Cortex of kidney (tissue), 1 donor: ENCODE data around the gene THAP12.

ENCODE experiments used
- DNase-seq: peaks from one replicate; lab custom pipeline; 2025; lab: John Stamatoyannopoulos, UW

THAP12 gene

DNA sequence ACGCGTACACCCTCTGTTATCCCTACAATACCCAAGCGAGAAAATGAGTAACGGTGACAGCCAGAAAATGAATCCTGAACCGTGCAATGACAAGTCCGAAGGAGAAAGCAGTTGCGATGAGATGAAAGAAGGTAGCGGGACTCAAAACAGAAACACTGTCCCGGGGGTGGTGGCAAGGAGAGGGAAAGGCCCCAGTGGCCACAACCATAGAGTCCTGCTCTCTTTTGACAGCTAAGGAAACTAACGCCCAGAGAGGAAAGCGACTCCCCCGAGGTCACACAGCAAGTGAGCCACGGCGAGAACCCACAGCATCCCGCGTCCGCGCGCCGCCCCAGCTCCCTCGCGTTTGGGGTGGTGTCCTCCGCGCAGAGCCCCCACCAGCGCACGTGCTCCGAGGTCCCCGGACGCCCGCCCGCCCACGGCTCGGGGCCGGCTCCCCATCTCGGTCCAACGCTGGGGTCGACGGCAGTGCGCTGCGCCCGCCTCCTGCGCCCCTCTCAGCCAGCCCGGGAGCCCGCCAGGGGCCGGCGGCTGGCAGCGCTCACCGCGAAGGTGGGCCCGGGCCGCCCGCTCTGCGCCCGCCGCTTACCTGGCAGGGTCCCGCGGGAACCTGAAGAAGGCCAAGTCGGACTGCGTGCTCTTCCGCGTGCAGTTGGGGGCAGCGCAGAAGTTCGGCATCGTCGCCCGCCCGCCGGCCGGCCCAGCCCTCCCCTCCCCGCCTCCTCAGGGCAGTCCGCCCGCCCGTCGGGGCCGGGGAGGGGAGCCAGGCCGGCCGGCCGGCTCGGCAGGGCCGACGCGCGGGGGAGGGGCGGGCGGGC, 564 bp downstream of the THAP12 start:
- DNase-seq, result no peak

DNA sequence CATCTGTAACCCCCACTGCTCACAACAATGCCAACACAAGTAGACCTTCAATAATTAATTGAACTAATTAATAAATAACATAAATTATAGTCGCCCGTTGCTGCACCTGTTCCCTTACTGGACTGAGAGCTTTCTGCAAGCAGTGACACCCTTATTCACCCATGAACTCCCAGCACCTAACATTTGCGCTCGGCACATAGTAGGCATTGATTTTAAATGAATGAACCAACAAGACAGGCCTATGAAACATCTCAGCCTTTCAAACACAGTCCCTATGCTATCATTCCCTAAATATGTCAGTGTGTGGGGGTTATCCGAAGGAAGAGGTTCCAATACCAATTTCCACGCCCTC, 1.1 kb downstream of the THAP12 start:
- DNase-seq, result no peak

DNA sequence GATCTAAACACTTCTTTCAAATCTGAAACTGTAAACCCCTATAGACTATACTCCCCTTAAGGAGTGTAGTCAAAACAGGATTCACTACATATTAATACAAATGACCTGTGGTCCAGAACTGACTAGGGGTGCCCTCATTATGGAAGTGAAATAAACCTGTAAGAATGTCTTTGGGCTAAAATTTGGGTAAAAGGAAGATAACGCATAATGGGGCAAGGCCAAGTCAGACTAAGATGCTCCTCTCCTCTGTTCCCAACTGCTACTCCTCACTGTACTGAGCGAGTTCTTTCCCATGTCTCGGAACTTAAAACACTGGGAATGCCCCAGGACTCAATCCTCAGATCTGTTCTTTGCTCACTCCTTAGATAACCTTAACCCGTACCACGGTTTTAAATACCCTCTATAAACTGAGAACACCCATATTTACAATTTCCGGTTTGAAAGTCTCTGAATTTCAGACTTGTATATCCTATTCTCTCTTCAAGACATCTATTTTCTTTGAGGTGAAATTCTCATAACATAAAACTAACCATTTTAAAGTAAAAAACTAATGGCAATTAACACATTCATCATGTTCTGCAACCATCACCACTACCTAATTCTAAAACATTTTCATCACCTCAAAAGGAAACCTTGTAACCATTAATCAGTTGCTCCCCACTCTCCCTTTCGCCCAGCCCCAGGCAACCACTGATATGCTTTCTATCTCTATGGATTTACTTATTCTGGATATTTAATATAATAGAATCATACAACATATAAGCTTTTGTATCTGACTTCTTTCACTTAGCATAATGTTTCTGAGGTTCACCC, 4.0 kb downstream of the THAP12 start:
- DNase-seq, result no peak

DNA sequence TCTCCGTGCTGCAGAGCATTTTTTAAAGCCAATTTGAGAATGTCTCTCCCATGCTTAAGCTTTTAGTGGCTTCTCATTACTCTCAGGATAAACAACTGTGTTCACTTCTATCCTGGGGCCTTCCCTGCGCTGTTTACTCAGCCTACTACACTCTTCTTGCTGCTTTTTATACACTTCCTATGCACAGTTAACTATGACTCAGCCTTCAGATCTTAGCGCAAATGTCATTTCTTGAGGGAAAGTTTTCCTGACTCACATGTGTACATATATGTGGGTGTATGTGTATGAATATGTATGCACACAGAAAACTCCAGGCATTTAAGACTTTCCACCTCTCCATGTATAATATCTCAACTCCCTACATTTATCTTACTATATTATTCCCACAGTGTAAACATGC, 9.8 kb downstream of the THAP12 start:
- DNase-seq, result no peak

DNA sequence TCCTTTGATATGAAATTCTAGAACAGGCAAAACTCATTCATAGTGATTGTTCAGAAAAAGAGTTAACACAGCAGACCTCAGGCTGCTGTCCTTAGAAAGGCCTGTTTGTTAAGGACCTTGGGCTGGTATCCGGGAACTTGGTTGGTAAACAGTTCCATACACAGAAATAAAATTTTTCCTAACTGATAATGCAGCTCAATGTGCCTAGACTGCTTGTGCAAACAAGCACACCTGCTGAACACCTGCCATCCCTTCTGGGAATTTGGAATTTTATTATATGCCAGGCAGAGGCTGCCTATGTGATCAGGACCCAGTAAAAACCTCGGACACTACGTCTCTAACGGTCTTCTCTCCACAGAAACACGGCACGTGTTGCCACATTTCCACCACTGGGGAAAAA, 11.5 kb downstream of the THAP12 start:
- no peak for DNase-seq

DNA sequence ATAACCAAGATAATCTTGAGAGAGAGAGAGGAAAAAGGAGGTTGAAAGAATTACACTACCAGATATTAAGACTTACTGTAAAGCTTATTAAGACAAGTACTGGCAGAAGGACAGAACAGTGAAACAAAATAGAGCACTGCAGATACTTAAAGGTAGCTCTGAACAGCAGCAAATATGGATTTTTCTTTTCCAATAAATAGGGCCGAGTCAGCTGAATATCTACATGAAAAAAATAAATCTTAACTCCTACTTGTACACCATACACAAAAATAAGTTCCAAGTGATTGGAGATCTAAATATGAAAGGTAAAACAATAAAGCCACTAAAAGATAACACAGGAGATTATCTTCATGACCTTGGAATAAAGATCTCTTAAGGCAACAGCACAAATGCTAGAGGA, 12.4 kb downstream of the THAP12 start:
- no peak for DNase-seq

DNA sequence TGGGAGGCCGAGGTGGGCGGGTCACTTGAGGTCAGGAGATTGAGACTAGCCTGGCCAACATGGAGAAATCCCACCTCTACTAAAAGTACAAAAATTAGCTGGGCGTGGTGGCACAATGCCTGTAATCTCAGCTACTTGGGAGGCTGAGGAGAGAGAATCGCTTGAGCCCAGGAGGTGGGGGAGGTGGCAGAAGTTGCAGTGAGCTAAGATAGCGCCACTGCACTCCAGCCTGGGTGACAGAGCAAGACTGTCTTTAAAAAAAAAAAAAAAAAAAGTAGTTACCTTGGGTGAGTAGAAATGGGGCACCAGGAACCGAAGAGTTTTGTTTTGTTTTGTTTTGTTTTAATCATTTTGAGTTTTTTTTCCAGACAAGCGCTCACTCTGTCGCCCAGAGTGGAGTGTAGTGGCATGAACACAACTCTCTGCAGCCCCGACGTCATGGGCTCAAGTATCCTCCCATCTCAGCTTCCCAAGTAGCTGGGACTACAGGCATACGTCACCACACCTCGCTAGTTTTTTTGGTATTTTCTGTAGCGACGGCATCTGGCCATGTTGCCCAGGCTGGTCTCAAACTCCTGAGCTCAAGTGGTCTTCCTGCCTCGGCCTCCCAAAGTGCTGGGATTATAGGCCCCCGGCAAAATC, 15.8 kb downstream of the THAP12 start:
- no peak for DNase-seq

DNA sequence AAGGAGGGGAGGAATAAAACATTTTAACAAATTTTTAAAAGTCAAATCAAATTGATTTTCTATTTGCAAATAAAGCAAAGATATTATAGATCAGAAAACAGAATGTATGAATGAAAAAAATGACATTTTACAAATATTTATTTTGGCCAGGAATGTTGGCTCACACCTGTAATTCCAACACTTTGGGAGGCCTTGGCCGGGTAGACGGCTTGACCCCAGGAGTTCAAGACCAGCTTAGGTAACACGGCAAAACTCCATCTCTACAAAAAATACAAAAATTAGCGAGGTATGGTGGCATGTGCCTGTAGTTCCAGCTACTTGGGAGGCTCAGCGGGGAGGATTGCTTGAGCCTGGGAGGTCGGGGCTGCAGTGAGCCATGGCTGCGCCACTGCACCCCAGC, 18.2 kb downstream of the THAP12 start:
- DNase-seq, result no peak

DNA sequence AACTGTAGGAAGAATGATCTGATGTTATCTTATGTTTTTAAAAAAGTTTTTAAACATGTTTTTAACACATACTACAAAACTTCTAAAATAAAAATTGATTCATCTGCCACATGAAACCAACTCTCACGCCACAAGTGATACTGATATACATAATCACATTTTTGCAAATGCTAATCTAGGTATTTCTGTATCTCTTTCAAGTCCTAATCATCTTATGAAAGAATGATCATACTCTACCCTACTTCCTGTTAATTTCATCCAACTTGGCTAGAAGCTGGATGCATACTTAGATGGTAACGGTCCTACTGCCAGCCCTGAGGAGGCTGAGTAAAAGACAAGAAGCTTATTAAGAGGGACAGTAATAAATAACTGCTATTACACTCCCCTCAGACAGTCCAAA, 19.2 kb downstream of the THAP12 start:
- no peak for DNase-seq

DNA sequence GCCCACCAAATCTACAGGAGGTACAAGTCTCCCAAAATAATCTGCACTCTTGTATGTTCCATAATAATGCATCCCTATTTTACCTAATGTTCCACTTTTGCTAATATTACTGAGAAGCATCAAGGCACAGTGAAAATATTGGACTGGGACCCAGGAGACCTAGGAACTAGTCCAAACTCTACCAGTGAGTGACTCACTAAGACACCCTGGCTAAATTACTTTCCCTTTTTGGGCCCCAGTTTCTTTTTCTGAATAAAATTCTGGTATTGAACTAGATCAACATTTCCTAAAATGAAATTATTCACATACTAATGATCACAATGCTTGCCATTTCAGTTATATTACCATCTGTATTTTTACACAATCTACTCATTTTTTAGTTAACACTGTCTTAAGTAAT, 19.6 kb downstream of the THAP12 start:
- no peak for DNase-seq

DNA sequence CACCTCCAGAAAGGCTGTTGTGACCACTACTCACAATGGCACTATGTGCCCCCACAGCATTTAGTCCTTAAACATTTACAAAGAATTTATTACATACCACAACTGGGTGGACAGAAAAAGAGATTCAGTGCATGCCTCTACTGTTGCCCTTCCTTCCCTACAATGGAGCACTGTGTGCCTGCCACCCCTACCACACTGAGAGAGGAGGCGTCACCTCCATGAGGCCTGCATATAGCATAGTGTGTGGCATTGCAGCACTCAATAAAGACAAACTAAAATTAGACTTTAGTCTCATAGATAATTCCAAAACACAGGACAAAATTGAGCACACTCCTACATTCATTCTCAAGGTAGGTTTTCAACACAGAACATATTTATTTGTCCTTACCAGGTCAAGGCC, 25.8 kb downstream of the THAP12 start:
- DNase-seq, result no peak

DNA sequence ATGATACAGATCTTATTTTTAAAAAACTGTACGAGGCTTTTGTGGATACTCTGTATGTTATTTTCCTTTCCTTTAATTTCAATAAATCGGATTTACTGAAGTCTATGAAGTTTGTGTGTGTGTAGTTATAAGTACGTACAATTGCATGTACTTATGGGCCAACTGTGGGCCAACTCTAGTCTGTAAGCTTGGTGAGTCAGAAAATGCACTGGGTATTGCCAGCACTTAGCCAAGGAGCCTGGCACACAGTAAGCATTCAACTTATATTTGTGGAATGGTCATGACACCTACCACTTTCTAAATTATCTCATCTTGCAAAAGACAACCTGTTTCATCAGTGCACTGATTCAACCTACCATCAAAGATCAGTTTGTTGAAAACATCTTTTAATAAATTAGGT, 32.6 kb downstream of the THAP12 start:
- DNase-seq, result no peak

DNA sequence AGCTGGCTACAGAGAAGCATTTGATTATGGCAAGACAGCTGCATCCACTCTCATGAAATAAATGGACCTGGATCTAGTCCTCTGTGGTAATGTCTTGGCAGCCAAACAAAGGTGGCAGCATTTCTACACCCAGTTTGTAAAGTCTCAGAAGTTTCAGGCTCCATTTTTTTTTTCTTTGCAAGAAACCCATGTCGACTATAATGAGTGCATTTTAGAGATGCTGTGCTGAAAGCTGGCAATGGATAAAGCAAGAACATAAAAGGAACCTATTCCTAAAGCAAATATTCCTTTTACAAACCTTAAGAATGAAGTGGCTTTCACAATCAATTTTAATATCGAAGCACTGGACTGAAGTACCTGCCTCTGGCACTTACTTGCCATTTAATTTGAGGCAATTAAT, 33.5 kb downstream of the THAP12 start:
- no peak for DNase-seq

DNA sequence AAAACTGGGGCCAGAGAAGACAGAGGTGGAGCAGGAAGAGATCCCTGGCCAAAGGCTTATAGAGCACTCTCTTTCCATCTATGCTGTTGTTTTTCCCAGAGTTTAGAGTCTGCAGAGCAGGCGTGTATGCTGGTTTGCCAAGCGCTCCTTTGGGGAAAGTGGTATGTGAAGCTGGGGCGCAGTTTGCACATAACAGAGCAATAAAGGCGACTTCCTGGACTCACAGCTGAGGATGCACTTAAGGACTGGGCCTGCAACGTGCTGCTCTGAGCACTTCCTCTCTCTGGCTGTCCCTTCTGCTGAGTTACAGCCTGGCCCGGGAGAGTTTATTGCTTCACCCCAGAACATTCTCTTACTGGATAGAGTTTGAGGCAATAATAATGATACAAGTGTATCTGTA, 41.7 kb downstream of the THAP12 start:
- DNase-seq, result no peak

DNA sequence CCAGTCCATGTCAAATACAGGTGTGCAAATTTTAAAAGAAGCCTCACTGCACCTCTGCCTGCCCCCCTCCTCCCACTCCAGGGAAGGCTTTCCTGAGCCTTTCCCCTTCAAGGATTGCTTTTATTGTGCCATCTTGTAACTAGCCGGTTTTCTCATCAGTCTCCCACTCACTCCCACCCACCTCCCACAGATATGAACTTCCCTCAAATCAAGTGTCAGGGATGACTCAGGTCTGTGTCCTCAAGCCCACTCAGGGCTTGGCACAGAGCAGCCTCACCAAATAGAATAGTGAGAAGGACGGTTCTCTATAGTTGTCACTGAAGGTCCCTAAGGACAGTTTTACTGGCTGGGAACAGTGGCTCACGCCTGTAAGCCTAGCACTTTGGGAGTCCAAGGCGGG, 43.0 kb downstream of the THAP12 start:
- no peak for DNase-seq

DNA sequence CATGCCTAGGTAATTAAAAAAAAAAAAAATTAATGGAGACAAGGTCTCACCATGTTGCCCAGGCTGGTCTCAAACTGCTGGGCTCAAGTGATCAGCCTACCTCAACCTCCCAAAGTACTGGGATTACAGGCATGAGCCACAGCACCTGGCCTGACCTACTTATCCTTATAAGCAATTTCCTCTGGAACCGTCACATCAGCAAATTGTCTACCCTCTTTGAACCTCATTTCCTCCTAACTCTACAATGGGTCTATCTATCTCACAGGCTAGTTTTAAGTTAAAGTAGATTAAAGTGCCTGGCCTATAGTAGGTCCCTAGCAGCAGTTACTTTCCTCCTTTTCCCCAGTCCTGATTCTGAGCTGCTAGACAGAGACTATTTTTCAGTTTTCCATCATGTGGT, 43.5 kb downstream of the THAP12 start:
- DNase-seq, result no peak

DNA sequence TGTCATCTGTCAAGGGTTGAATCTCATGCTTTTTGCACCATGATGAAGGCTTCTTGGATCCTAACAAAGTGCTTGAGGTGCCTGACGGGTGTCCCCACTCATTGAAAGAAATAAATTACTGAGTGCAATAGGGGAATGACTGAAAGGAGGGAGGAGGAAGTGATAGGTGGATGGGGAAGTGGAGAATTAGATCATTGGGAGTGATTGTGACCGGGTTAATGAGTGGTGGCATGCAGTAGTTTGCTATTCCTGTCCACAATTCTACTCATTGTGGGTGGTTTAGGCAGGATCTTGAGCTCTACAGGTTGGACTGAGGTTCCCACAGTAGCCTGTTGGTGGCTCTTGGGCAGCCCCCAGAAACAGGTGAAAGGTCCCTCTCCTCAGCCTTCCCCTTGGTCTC, 44.3 kb downstream of the THAP12 start:
- no peak for DNase-seq

DNA sequence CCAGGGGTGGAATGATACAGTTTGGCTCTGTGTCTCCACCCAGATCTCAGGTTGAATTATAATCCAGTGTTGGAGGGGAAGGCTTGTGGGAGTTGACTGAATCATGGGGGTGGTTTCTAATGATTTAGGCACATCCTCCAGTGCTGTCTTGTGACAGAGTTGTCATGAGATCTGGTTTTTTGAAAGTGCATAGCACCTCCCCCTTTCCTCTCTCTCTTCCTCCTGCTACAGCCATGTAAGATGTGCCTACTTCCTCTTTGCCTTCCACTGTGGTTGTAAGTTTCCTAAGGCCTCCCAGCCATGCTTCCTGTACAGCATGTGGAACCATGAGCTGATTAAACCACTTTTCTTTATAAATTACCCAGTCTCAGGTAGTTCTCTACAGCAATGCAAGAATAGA, 45.1 kb downstream of the THAP12 start:
- no peak for DNase-seq

DNA sequence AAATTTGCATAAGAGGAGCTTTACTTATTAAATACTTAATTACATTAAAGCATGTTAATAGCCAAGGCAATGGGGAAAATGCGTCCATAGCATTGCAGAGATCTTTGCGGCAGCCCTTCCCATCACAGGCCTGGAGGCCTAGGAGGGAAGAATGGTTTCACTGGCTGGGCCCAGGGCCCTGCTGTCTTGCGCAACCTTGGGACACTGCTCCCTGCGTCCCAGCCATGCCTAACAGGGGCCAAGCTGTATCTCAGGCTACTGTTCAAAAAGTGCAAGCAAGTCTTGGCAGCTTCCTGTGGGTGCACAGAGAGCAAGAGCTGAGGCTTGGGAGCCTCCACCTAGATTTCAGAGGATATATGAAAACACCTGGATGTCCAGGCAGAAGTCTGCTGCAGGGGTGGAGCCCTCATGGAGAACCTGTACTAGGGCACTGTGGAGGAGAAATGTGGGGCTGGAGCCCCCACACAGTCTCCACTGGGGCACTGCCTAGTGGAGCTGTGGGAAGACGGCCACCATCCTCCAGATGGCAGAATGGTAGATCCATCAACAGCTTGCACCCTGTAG, 46.0 kb downstream of the THAP12 start:
- no peak for DNase-seq

DNA sequence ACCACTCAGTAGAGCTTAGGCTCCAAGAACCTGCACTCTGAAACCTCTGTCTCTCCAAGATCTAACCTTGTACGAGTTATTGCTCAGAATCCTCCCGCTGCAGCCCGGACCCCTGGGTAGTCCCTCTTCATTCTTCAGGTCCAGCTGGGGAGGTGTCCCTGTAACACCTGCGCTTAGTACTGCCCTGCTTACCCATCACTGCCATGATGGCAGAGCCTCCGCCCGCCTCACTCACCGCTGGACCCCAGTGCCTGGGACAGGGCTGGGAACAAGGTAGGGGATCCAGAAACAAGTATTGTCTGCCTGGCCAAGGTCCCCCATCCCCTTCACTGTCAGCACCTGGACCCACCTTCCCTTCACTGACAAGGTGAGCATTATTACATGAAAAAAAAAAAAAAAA, 50.3 kb downstream of the THAP12 start:
- no peak for DNase-seq

DNA sequence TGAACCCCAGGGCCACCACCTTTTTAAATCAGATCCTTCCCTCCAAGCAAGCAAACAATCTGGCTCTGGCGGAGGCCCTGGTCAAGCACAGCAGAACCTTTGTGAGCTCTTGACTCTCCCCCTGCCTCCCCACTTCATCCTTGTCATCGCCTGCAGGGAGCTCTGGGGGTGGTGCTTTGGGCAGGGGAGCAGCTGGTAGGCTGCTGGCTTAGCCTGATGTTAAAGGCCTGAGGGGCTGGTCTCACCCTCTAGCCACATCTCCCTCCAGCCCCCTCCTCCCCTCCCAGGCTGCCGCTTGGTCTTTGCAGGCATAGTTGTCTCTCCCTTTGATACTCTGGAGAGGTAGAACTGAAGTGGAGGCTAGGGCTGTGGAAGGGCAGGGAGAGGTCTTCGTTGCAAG, 50.9 kb downstream of the THAP12 start:
- DNase-seq, result no peak

DNA sequence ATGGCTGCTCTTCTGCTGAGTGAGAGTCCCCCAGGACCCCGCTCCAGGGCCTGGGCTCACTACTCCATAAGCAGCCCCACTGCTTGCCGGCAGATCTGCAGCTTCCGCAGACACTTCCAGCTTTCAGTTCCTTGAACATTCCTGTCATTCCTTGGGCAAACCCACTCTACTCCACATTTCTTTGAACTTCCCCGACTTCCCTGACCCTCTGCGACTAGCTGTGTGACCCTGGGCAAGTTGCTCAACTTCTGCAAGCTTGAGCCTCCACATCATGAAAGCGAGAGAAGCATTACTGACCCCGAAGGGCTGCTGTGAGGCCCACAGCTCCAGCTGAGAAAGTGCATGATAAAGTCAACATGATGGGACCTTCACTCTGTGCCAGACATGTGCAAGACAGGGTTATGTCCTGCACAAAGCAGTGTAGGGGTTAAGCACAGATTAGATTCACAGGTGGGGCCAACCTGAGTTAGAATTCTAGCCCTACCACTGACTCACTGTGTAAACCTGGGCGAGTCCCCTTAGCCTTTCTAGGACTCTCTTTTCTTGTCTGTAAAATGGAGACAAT, 51.8 kb downstream of the THAP12 start:
- DNase-seq, result no peak
